ENCODE measurements around the gene ATG4B.

ATG4B gene

DNA sequence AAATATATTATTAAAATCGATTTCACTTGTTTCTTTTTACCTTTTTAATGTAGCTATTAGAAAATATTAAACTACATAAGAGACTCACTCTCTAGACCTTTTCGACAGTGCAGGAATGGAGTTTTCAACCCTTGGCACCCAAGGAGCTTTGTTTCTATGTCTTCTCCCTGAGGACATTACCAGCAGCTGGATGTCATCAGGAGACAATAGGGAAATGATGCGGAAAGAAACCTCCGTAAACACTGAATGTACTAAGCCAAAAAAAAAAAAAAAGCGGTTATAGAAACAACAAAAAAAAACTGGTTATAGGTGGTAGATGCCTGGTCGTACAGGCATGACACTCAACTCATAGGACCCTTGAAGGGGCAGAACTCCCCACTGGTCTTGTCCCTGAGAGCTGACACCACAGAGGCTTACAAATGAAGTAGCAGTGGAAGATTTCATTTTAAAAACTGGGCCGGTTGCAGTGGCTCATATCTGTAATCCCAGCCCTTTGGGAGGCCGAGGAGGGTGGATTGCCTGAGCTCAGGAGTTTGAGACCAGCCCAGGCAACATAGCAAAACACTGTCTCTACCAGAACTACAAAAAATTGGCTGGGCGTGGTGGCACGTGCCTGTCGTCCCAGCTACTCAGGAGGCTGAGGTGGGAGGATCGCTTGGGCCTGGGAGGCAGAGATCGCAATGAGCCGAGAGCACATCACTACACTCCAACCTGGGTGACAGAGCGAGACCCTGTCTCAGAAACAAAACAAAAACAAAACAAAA, 24.3 kb upstream of the ATG4B start:
- POLR2A ChIA-PET: no interaction called here
- TF ChIP-seq, protein P1, sequence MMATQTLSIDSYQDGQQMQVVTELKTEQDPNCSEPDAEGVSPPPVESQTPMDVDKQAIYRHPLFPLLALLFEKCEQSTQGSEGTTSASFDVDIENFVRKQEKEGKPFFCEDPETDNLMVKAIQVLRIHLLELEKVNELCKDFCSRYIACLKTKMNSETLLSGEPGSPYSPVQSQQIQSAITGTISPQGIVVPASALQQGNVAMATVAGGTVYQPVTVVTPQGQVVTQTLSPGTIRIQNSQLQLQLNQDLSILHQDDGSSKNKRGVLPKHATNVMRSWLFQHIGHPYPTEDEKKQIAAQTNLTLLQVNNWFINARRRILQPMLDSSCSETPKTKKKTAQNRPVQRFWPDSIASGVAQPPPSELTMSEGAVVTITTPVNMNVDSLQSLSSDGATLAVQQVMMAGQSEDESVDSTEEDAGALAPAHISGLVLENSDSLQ (IDR thresholded peaks at IDR 0.05): no peak
- TF ChIP-seq TARDBP (IDR thresholded peaks at IDR 0.05): no peak
- no peak for TF ChIP-seq FOXK2 (IDR thresholded peaks at IDR 0.05)
- no peak for TF ChIP-seq L3MBTL2 (conservative IDR thresholded peaks at IDR 0.05)
- TF ChIP-seq ELF4 (IDR thresholded peaks at IDR 0.05): no peak
- TF ChIP-seq ARNT (IDR thresholded peaks at IDR 0.05): no peak
- TF ChIP-seq BHLHE40 (IDR thresholded peaks at IDR 0.05; ENCODE audit: borderline replicate concordance): no peak
- TF ChIP-seq CTBP1 (IDR thresholded peaks at IDR 0.05; ENCODE audit: borderline replicate concordance): no peak
- DNase-seq (ENCODE audit: extremely low spot score): no peak
- CTCF ChIA-PET: interaction anchor here (0.6 kb wide), 1 partner anchor 63 kb away, joined by 3 read pairs; no protein-coding TSS in a partner anchor

DNA sequence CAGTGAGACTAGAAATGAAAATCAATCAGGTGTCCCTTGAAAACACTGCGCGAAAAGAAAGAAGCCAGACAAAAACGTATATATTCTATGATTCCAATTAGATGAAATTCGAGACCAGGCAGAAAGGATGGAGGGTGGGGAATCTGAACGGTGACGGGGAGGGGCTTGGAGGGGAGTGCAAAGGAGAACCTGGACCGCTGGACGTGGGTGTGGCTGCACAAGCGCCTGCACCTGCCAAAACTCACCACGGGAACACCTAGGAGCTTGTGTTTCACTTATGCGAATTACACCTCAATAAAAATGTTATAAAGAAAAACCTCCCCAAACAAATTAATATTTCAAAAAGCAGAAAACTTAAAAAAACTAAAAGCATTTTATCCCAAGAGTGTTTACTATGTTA, 22.5 kb upstream of the ATG4B start:
- ChIA-PET POLR2A (no interaction called here), CTCF (no interaction called here)
- DNase-seq (ENCODE audit: extremely low spot score): no peak
- TF ChIP-seq CTBP1 (IDR thresholded peaks at IDR 0.05; ENCODE audit: borderline replicate concordance) (no peak), L3MBTL2 (conservative IDR thresholded peaks at IDR 0.05) (no peak), FOXM1 (IDR thresholded peaks at IDR 0.05; ENCODE audit: borderline replicate concordance) (no peak), NFRKB (IDR thresholded peaks at IDR 0.05) (no peak), HDGF (IDR thresholded peaks at IDR 0.05; ENCODE audit: borderline replicate concordance) (no peak), SUZ12 (IDR thresholded peaks at IDR 0.05) (no peak), ARNT (IDR thresholded peaks at IDR 0.05) (no peak), LEF1 (IDR thresholded peaks at IDR 0.05; ENCODE audit: borderline replicate concordance) (no peak), FOXK2 (IDR thresholded peaks at IDR 0.05) (no peak), BHLHE40 (IDR thresholded peaks at IDR 0.05; ENCODE audit: borderline replicate concordance) (no peak), TARDBP (IDR thresholded peaks at IDR 0.05) (no peak), ZNF384 (IDR thresholded peaks at IDR 0.05) (no peak), ELF4 (IDR thresholded peaks at IDR 0.05) (no peak), FOXA1 (IDR thresholded peaks at IDR 0.05) (no peak), SP1 (IDR thresholded peaks at IDR 0.05) (no peak)
- TF ChIP-seq, protein P1 (IDR thresholded peaks at IDR 0.05): no peak

- TF ChIP-seq SP1 (IDR thresholded peaks at IDR 0.05): no peak
- TF ChIP-seq ARNT (IDR thresholded peaks at IDR 0.05): no peak
- no peak for TF ChIP-seq ELF4 (IDR thresholded peaks at IDR 0.05)
- TF ChIP-seq BHLHE40 (IDR thresholded peaks at IDR 0.05; ENCODE audit: borderline replicate concordance): no peak
- no peak for TF ChIP-seq TARDBP (IDR thresholded peaks at IDR 0.05)
- DNase-seq (ENCODE audit: extremely low spot score): no peak
- ChIA-PET POLR2A (no interaction called here), CTCF (no interaction called here)
These were observed 21.9 kb upstream of the ATG4B start for GRCh38 chr2:241615522-241616052.

DNA sequence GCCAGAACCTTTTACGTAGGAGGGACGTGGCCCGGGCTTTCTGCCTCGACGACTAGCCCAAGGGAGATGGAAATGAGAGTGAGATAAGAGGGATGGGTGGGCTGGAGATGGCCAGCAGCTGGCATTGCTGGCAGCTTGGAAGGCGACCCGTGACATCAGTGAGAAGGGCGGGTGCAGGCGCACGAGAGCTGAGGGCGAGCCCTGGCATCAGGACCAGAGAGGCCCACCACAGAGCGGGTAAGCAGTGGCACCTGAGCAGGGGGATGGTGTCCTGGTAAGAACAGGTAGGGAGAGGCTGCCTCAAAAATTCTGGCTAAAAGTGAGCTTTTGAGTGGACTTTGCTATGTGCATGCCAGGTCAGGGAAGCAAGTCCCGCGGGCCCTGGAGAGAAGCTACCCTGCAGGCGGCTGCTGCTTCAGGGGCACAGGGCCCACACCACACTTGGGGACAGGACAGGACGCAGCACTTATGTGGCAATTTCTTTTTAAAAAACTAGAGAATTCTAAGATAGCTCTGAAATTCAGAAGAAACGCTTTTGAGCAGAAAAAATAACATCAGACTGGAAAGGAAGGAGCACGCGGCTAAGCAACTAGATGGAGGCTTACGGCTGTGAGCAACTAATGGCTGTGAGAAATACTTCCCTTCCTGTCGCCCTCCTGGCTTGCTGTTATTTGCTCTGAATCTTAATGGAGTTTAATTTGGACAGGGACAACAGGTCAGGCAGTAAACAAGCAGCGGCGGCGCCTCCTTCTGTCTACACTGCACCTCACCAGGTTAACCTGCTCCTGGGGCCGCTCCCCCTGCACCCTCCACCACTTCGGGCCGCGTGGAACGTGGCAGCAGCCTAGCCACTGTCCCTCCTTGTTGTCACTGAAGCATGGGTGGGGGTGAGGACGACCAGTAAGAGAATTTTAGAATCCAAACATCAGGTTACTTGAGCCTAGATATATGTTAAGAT, 21.0 kb upstream of the ATG4B start:
- DNase-seq (ENCODE audit: extremely low spot score): no peak
- ChIA-PET POLR2A (no interaction called here), CTCF (no interaction called here)
- TF ChIP-seq FOXA1 (IDR thresholded peaks at IDR 0.05) (no peak), CTBP1 (IDR thresholded peaks at IDR 0.05; ENCODE audit: borderline replicate concordance) (no peak), LEF1 (IDR thresholded peaks at IDR 0.05; ENCODE audit: borderline replicate concordance) (no peak), NFRKB (IDR thresholded peaks at IDR 0.05) (no peak), TARDBP (IDR thresholded peaks at IDR 0.05) (no peak), FOXK2 (IDR thresholded peaks at IDR 0.05) (no peak), BHLHE40 (IDR thresholded peaks at IDR 0.05; ENCODE audit: borderline replicate concordance) (no peak)

DNA sequence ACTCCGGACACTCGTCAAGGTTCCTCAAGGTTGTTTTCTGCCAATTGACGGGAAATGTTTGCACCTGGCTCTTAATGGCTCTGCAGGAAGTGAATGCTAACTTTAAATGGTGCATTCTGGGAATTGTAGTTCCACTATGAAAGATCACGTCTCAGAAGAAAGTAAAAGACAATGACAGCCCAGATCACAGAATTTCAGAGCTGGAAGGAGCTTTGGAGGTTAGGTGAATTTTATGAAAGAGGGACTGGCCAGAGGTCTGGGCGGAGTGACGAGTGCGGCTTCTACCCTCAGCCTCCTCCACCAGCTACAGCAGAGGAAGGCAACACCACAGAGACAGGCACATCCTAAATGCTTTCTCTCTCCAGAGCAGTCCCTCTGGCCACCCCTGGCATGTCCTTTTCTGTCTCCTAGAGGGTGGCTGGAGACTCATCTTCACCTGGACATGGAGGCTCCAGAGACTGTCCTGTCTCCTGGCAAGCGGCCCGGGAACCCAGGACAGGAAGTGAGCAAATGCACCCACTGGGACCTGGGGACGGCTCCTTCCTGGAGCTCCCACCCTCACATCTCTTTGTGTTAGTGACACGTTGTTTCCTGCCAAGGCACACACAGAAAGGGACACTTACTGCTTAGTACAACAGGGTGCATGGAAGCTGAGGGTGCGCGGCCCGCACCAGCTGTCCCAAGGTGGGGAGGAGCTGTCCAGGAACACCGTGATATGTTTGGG, 19.9 kb upstream of the ATG4B start:
- TF ChIP-seq TARDBP (IDR thresholded peaks at IDR 0.05) (no peak), CTBP1 (IDR thresholded peaks at IDR 0.05; ENCODE audit: borderline replicate concordance) (no peak), ELF4 (IDR thresholded peaks at IDR 0.05) (no peak), L3MBTL2 (conservative IDR thresholded peaks at IDR 0.05) (no peak), LEF1 (IDR thresholded peaks at IDR 0.05; ENCODE audit: borderline replicate concordance) (no peak), SP1 (IDR thresholded peaks at IDR 0.05) (no peak), BHLHE40 (IDR thresholded peaks at IDR 0.05; ENCODE audit: borderline replicate concordance) (no peak), SUZ12 (IDR thresholded peaks at IDR 0.05) (no peak), FOXK2 (IDR thresholded peaks at IDR 0.05) (no peak), HDGF (IDR thresholded peaks at IDR 0.05; ENCODE audit: borderline replicate concordance) (no peak), ZNF384 (IDR thresholded peaks at IDR 0.05) (no peak), FOXA1 (IDR thresholded peaks at IDR 0.05) (no peak), FOXM1 (IDR thresholded peaks at IDR 0.05; ENCODE audit: borderline replicate concordance) (no peak)
- TF ChIP-seq, protein P1 (IDR thresholded peaks at IDR 0.05): no peak
- POLR2A ChIA-PET: interaction anchor here (1.5 kb wide), 1 partner anchor 69 kb away, joined by 4 read pairs; the partner anchor contains the start of gene DTYMK
- CTCF ChIA-PET: interaction anchor here (0.6 kb wide), 1 partner anchor 315 kb away, joined by 3 read pairs; no protein-coding TSS in a partner anchor
- DNase-seq (ENCODE audit: extremely low spot score): no peak

Data from HEK293T (cell line).